Frontal cortex (tissue), 4 donors: ENCODE data around the gene DNASE1L1. TPM values are rescaled to one million over a fixed set of nuclear protein-coding genes. Genes with fewer than 3 reads are reported as not detected.
"Not testable (repeated sequence)": the region's sequence is repeated elsewhere in the genome, so short reads cannot be mapped to it uniquely, and the experiment has no call there.

Experiments used
- DNase-seq, 2 donors: peaks; one replicate each; pipeline ENCODE4 v3.0.0; 2012; ENCODE audit warnings: low spot score in 2 of 2
- FAIRE-seq: peaks from 2 replicates; lab custom pipeline; 2012; peaks lifted over from hg19 to GRCh38; lab: Jason Lieb, UNC
- total RNA-seq: library from RNA; depleted of rRNA; stranded (reverse); fragments of >200 nt; gene quantifications from one replicate; pipeline ENCODE4 v1.2.3, GENCODE V29; 2014
- donor health status: control.
- donor health status: control.
- donor health status: control.

The DNASE1L1 gene
- total RNA-seq, 1 donor from 2014 or later = 4.5 TPM

DNA sequence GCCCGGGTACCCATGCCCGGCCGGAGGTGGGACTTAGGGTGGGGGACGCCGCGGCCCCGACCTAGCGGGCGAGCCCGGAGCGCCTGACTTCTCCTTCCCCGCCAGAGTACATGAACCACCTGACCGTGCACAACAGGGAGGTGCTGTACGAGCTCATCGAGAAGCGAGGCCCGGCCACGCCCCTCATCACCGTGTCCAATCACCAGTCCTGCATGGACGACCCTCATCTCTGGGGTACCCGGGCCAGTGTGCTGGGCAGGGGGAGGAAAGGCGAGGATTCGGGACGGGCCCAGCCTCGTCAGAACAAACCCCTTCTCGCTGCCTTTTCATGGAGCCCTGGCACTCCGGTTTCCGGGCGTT is 2.9 kb upstream of the DNASE1L1 start:
- DNase-seq (peak in 1 of 2 donors; percentile 54), FAIRE-seq (no peak)

- FAIRE-seq = no peak
- no peak for DNase-seq
Observed at GRCh38 chrX:154408659-154409221, 314 bp downstream of the DNASE1L1 start.

DNA sequence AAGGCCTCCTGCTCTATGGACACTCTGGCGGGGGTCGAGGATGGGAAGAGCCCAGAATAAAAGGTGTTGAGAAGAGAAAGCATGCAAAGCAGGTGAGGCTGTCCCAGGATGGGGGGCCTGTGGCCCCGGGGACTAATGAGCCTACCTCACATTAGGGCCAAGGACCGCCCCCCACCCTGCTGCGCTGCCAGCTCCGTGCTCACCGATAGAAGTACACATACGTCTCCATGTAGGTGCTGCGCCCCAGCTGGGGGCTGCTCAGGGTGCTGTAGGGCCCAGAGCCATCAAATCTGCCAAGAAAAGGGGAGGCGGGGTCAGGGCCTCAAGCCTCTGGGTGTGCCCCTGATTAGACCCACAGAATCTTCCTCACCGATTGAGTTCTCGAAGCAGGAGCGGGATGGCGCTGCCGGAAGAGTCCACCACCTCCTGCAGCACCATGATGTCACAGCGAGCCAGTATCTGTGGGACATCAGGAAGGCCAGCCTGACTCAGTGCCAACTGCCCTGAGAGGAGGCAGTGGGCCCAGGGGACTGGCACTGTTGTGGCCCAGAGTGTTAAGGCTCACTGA is 4.3 kb downstream of the DNASE1L1 start:
- no peak for DNase-seq
- FAIRE-seq = no peak

GRCh38 chrX:154403858-154404257 is 5.2 kb downstream of the DNASE1L1 start:
- DNase-seq (no peak), FAIRE-seq (no peak)

GRCh38 chrX:154403192-154403591 is 5.9 kb downstream of the DNASE1L1 start:
- DNase-seq = no peak
- no peak for FAIRE-seq

GRCh38 chrX:154402622-154403127 is 6.4 kb downstream of the DNASE1L1 start:
- FAIRE-seq (no peak), DNase-seq (no peak)

GRCh38 chrX:154401918-154402621 is 7.0 kb downstream of the DNASE1L1 start:
- FAIRE-seq = no peak
- no peak for DNase-seq

GRCh38 chrX:154401045-154401799 is 7.8 kb downstream of the DNASE1L1 start:
- FAIRE-seq = no peak

GRCh38 chrX:154400369-154400817 is 8.7 kb downstream of the DNASE1L1 start:
- FAIRE-seq, DNase-seq: not testable (repeated sequence)

More at GRCh38 chrX:154401045-154401799, 7.8 kb downstream of the DNASE1L1 start:
- no peak for DNase-seq

DNA sequence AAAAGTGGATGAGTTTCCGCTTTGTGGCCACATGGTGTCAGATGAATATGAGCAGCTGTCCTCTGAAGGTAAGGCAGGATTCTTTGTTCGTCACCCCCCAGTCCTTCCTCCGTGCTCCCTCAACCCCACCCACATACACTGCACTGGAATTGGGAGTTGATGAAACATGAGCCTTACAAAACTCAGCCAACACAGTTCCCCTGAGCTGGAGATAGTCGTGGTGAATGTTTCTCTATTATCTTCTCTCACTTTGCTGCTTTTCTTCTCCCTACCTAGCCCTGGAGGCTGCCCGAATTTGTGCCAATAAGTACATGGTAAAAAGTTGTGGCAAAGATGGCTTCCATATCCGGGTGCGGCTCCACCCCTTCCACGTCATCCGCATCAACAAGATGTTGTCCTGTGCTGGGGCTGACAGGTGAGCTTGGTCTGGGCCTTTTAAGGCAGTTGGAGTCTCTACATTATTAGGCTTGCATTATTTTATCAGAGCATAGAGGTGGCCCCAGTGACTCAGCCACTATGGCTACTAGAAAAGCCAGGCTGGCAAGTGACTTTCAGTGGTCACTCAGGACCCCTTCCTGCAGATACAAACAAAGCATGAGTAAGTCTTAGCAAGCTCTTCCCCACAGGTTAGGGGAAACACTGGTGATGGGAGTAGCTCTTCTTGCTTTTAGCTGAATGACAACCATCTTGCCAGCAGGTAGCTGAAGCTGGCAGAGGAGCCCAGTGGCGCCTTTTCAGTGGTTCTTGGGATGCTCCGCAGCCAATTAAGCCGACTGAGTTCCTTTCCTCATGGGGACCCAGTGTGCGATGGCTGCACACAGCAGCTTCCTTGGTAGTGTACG is 9.3 kb downstream of the DNASE1L1 start:
- no peak for FAIRE-seq
- no peak for DNase-seq

GRCh38 chrX:154398668-154399526 is 10.2 kb downstream of the DNASE1L1 start:
- DNase-seq = peak; percentile 60 to 61
- FAIRE-seq = no peak

DNA sequence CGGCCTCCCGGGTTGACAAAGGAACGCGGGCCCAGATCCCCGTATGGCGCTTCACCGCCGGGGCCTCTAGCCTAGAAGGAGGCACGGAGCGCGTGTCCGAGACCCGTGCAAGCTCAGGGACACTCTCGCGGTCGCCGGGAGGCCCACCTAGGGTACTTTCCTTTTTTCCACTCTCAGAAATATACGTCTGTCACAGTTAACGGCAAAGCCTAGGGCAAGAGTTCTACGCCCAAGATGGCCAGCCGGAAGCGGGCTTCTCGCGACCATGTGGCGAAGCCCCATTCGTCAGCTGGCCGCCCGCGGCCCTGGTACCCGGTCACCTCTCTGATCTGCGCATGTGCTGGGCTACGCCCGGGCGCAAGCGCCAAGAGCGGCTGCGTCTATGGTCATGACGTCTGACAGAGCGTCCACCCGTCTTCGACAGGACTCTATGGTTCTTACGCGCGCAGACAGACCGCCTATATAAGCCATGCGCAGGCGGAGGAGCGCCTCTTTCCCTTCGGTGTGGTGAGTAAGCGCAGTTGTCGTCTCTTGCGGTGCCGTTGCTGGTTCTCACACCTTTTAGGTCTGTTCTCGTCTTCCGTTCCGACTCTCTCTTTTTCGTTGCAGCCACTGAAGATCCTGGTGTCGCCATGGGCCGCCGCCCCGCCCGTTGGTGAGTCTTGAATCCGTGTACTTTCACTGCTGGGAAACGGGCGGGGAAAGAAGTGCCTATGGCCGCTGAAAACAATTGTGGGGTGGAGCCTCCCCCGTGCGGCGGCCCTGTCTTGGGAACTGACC is 11.0 kb downstream of the DNASE1L1 start, which contains the start of gene RPL10:
Gene RPL10, plus strand, starts transcription at position 490 of the 780 bp plus-strand sequence. Its CDS starts 143 bp downstream, at position 633.
- FAIRE-seq = no peak
- peak; percentile 87 to 88 for DNase-seq

DNA sequence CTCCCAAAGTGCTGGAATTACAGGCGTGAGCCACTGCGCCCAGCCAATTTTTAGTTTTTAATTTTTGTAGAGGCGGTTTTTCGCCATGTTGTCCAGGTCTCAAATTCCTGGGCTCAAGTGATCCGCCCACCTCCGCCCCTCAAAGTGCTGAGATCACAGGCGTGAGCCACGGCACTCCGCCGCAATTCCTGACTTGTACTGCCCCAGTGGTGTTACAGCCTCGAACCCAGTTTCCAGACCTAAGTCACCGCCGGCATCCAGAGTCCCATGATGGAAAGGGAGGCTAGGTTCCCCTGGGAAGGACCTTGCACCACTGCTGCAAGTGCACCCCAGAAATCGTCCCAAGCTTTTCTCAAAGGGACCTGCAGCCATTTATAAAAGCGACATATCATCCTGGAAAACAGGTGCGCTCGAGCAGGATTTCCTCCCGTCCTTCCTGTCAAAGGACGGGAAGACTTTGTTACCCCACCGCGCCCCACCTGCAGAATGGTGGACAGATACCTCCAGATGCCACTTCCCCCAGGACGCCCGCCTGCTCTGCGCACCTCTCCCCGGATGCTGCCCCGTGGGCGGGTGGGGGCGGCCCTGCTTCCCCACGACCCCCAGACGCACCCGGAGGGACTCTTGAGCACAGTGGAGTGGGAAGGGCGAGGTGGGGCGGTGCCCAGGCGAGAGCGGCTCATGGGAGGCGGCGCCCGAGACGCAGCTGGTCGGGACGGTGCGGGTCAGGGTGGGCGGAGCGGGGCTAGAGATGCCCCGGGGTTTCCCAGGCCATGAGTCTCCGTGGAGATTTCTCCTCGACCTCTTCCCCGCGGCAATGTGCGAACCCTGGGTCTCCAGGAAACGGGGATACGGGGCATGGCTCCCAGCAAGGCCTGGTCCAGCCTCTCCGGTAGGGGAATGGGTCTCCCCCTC is 11.8 kb downstream of the DNASE1L1 start:
- no peak for FAIRE-seq

DNA sequence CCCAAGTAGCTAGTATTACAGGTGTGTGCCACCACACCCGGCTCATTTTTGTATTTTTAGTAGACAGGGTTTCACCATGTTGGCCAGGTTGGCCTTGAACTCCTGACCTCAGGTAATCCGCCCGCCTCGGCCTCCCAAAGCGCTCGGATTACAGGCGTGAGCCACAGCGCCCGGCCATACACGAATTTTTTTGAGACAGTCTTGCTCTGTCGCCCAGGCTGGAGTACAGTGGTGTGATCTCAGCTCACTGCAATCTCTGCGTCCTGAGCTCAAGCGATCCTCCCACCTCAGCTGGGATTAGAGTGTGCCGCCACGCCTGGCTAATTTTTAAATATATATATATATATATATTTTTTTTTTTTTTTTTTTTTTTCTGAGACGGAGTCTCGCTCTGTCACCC is 12.7 kb downstream of the DNASE1L1 start:
- DNase-seq, FAIRE-seq: not testable (repeated sequence)

More for the DNA sequence above, 11.8 kb downstream of the DNASE1L1 start:
- peak in 1 of 2 donors; percentile 53 for DNase-seq

GRCh38 chrX:154389812-154390747 is 19.0 kb downstream of the DNASE1L1 start:
- not testable (repeated sequence) for FAIRE-seq

More at GRCh38 chrX:154389812-154390747, 19.0 kb downstream of the DNASE1L1 start:
- DNase-seq = not testable (repeated sequence)
